HepG2 (cell line): ENCODE results near the gene OR6C2. TPM values are rescaled to one million over a fixed set of nuclear protein-coding genes. Genes with fewer than 3 reads are reported as not detected.
A peak's percentile ranks its signal among the peaks of the same experiment; 100 is the strongest.

ENCODE experiments used
- ARNTL ChIP-seq: sonication (generic); formaldehyde crosslinking; IDR thresholded peaks from 2 replicates; pipeline ENCODE4 v1.4.0; 2020; ENCODE audit warnings: mild to moderate bottlenecking, missing genetic modification reagents
- DNMT1 ChIP-seq: sonication (generic); formaldehyde crosslinking; IDR thresholded peaks from 2 replicates; pipeline ENCODE4 v1.5.1; 2020; ENCODE audit warnings: mild to moderate bottlenecking, missing genetic modification reagents
- ELF1 ChIP-seq: sonication (generic); formaldehyde crosslinking; IDR thresholded peaks from 2 replicates; pipeline ENCODE4 v1.4.0; 2020; ENCODE audit warnings: missing genetic modification reagents
- KMT2B ChIP-seq: IDR thresholded peaks from 2 replicates; pipeline ENCODE4 v1.6.1; 2016; ENCODE audit warnings: missing genetic modification reagents, missing compliant biosample characterization
- MEF2D ChIP-seq: sonication (generic); formaldehyde crosslinking; IDR thresholded peaks from 2 replicates; pipeline ENCODE4 v1.5.1; 2020; ENCODE audit warnings: mild to moderate bottlenecking, missing genetic modification reagents
- NFKB2 ChIP-seq: sonication (generic); formaldehyde crosslinking; IDR thresholded peaks from 2 replicates; pipeline ENCODE4 v1.4.0; 2020; ENCODE audit warnings: missing genetic modification reagents, borderline replicate concordance
- PAX8 ChIP-seq: sonication (generic); formaldehyde crosslinking; IDR thresholded peaks from 2 replicates; pipeline ENCODE4 v1.8.0; 2022; ENCODE audit warnings: mild to moderate bottlenecking, missing genetic modification reagents, borderline replicate concordance
- STAT5B ChIP-seq: sonication (generic); formaldehyde crosslinking; IDR thresholded peaks from 2 replicates; pipeline ENCODE4 v1.4.0; 2020; ENCODE audit warnings: missing genetic modification reagents
- ZNF160 ChIP-seq: sonication (generic); formaldehyde crosslinking; IDR thresholded peaks from 2 replicates; pipeline ENCODE4 v1.8.0; 2022; ENCODE audit warnings: mild to moderate bottlenecking, inconsistent platforms, missing genetic modification reagents
- ZNF572 ChIP-seq: sonication (generic); formaldehyde crosslinking; IDR thresholded peaks from 2 replicates; pipeline ENCODE4 v1.5.1; 2020; ENCODE audit warnings: mild to moderate bottlenecking, missing genetic modification reagents
- ZSCAN20 ChIP-seq: sonication (generic); formaldehyde crosslinking; IDR thresholded peaks from 2 replicates; pipeline ENCODE4 v1.4.0; 2020; ENCODE audit warnings: missing genetic modification reagents, mild to moderate bottlenecking, borderline replicate concordance
- polyA plus RNA-seq, 8 experiments: library from polyadenylated mRNA; depleted of rRNA in 3 of 8; stranded (reverse) in 7 of 8; unstranded in 1 of 8; fragments of >200 nt; fragmentation: Illumina TruSeq in 4 of 8; extraction: Trizol in 4 of 8; gene quantifications; 2 replicates each; pipeline versions ENCODE4 v1.2.1 to v1.2.3, GENCODE V29; 2011 to 2016; ENCODE audit warnings: low read depth in 4 of 8, missing spikeins in 1 of 8, mixed read lengths in 1 of 8; ENCODE audit not compliant: insufficient read depth in 1 of 8
- total RNA-seq, 5 experiments: library from RNA; depleted of rRNA; stranded (reverse); fragments of >200 nt; fragmentation: Illumina TruSeq; extraction: Trizol; gene quantifications; 2 replicates each; pipeline ENCODE4 v1.2.3, GENCODE V29; 2016; ENCODE audit warnings: low read depth in 1 of 5
- TF ChIP-seq, protein P1 (sequence below): sonication (generic); formaldehyde crosslinking; IDR thresholded peaks from 2 replicates; pipeline ENCODE4 v1.4.0; 2020; ENCODE audit warnings: mild to moderate bottlenecking, low read depth, missing genetic modification reagents
- TF ChIP-seq, protein P2 (sequence below): sonication (generic); formaldehyde crosslinking; IDR thresholded peaks from 2 replicates; pipeline ENCODE4 v1.4.0; 2020; ENCODE audit warnings: mild to moderate bottlenecking, missing genetic modification reagents, borderline replicate concordance
- TF ChIP-seq, protein P3 (sequence below): sonication (generic); formaldehyde crosslinking; IDR thresholded peaks from 2 replicates; pipeline ENCODE4 v1.9.0; 2021; ENCODE audit warnings: missing genetic modification reagents, borderline replicate concordance
- TF ChIP-seq, protein P4 (sequence below): IDR thresholded peaks from 2 replicates; pipeline ENCODE4 v1.6.1; 2016; ENCODE audit warnings: low read depth, missing genetic modification reagents, missing compliant biosample characterization

OR6C2 gene
- total and polyA plus RNA-seq, 2 of the 13 experiments (the other 11 are each of a cell fraction or from before 2014, with no cell fraction given) = not detected

DNA sequence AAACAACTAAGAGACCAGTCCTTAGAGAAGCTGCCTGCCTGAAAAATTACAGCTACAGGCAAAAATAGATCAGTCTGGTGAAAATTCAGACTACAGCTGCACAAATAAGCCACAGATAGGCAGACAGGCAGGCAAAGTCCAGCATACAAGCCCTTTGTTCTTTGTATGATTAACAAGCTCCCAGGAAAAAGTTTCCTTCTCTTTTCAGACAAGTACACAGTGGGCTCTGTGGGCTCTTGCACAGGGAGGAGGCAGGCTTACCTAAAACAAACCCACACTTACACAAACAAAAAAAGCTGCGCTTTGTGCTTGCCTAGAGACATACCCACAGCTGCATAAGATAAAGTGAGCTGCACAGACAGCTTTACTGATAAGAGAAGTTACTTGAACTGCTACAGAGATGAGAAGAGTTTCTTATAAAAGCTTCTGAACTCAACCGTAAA lies 56.0 kb downstream of the OR6C2 start (continued):
- TF ChIP-seq, protein P1, sequence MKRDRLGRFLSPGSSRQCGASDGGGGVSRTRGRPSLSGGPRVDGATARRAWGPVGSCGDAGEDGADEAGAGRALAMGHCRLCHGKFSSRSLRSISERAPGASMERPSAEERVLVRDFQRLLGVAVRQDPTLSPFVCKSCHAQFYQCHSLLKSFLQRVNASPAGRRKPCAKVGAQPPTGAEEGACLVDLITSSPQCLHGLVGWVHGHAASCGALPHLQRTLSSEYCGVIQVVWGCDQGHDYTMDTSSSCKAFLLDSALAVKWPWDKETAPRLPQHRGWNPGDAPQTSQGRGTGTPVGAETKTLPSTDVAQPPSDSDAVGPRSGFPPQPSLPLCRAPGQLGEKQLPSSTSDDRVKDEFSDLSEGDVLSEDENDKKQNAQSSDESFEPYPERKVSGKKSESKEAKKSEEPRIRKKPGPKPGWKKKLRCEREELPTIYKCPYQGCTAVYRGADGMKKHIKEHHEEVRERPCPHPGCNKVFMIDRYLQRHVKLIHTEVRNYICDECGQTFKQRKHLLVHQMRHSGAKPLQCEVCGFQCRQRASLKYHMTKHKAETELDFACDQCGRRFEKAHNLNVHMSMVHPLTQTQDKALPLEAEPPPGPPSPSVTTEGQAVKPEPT (CRISPR knock-in tag) = no peak
- TF ChIP-seq, protein P2, sequence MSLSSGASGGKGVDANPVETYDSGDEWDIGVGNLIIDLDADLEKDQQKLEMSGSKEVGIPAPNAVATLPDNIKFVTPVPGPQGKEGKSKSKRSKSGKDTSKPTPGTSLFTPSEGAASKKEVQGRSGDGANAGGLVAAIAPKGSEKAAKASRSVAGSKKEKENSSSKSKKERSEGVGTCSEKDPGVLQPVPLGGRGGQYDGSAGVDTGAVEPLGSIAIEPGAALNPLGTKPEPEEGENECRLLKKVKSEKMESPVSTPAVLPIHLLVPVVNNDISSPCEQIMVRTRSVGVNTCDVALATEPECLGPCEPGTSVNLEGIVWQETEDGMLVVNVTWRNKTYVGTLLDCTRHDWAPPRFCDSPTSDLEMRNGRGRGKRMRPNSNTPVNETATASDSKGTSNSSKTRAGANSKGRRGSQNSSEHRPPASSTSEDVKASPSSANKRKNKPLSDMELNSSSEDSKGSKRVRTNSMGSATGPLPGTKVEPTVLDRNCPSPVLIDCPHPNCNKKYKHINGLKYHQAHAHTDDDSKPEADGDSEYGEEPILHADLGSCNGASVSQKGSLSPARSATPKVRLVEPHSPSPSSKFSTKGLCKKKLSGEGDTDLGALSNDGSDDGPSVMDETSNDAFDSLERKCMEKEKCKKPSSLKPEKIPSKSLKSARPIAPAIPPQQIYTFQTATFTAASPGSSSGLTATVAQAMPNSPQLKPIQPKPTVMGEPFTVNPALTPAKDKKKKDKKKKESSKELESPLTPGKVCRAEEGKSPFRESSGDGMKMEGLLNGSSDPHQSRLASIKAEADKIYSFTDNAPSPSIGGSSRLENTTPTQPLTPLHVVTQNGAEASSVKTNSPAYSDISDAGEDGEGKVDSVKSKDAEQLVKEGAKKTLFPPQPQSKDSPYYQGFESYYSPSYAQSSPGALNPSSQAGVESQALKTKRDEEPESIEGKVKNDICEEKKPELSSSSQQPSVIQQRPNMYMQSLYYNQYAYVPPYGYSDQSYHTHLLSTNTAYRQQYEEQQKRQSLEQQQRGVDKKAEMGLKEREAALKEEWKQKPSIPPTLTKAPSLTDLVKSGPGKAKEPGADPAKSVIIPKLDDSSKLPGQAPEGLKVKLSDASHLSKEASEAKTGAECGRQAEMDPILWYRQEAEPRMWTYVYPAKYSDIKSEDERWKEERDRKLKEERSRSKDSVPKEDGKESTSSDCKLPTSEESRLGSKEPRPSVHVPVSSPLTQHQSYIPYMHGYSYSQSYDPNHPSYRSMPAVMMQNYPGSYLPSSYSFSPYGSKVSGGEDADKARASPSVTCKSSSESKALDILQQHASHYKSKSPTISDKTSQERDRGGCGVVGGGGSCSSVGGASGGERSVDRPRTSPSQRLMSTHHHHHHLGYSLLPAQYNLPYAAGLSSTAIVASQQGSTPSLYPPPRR (CRISPR knock-in tag) = peak; percentile 83; the same call in 1 of the 2 replicates
- TF ChIP-seq, protein P3, sequence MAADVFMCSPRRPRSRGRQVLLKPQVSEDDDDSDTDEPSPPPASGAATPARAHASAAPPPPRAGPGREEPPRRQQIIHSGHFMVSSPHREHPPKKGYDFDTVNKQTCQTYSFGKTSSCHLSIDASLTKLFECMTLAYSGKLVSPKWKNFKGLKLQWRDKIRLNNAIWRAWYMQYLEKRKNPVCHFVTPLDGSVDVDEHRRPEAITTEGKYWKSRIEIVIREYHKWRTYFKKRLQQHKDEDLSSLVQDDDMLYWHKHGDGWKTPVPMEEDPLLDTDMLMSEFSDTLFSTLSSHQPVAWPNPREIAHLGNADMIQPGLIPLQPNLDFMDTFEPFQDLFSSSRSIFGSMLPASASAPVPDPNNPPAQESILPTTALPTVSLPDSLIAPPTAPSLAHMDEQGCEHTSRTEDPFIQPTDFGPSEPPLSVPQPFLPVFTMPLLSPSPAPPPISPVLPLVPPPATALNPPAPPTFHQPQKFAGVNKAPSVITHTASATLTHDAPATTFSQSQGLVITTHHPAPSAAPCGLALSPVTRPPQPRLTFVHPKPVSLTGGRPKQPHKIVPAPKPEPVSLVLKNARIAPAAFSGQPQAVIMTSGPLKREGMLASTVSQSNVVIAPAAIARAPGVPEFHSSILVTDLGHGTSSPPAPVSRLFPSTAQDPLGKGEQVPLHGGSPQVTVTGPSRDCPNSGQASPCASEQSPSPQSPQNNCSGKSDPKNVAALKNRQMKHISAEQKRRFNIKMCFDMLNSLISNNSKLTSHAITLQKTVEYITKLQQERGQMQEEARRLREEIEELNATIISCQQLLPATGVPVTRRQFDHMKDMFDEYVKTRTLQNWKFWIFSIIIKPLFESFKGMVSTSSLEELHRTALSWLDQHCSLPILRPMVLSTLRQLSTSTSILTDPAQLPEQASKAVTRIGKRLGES (CRISPR knock-in tag) = no peak
- TF ChIP-seq ARNTL (CRISPR knock-in tag) (peak; percentile 58; the same call in 1 of the 2 replicates), MEF2D (CRISPR knock-in tag) (peak; percentile 94), STAT5B (no peak), ELF1 (CRISPR knock-in tag) (no peak), KMT2B (CRISPR knock-in tag) (no peak; the same call in 1 of the 2 replicates), ZNF572 (CRISPR knock-in tag) (no peak), NFKB2 (CRISPR knock-in tag) (no peak), ZSCAN20 (CRISPR knock-in tag) (no peak), PAX8 (CRISPR knock-in tag) (no peak), ZNF160 (CRISPR knock-in tag) (no peak), DNMT1 (CRISPR knock-in tag) (no peak)
- TF ChIP-seq, protein P4, sequence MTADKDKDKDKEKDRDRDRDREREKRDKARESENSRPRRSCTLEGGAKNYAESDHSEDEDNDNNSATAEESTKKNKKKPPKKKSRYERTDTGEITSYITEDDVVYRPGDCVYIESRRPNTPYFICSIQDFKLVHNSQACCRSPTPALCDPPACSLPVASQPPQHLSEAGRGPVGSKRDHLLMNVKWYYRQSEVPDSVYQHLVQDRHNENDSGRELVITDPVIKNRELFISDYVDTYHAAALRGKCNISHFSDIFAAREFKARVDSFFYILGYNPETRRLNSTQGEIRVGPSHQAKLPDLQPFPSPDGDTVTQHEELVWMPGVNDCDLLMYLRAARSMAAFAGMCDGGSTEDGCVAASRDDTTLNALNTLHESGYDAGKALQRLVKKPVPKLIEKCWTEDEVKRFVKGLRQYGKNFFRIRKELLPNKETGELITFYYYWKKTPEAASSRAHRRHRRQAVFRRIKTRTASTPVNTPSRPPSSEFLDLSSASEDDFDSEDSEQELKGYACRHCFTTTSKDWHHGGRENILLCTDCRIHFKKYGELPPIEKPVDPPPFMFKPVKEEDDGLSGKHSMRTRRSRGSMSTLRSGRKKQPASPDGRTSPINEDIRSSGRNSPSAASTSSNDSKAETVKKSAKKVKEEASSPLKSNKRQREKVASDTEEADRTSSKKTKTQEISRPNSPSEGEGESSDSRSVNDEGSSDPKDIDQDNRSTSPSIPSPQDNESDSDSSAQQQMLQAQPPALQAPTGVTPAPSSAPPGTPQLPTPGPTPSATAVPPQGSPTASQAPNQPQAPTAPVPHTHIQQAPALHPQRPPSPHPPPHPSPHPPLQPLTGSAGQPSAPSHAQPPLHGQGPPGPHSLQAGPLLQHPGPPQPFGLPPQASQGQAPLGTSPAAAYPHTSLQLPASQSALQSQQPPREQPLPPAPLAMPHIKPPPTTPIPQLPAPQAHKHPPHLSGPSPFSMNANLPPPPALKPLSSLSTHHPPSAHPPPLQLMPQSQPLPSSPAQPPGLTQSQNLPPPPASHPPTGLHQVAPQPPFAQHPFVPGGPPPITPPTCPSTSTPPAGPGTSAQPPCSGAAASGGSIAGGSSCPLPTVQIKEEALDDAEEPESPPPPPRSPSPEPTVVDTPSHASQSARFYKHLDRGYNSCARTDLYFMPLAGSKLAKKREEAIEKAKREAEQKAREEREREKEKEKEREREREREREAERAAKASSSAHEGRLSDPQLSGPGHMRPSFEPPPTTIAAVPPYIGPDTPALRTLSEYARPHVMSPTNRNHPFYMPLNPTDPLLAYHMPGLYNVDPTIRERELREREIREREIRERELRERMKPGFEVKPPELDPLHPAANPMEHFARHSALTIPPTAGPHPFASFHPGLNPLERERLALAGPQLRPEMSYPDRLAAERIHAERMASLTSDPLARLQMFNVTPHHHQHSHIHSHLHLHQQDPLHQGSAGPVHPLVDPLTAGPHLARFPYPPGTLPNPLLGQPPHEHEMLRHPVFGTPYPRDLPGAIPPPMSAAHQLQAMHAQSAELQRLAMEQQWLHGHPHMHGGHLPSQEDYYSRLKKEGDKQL = no peak
